Dendritic cell treated with granulocyte-macrophage colony-stimulating factor and Interleukin-4, amounts not matched to agents 40 ng/mL and 50 ng/mL, for 4 days (primary cell): ENCODE data around the gene NDOR1.
"Not testable (repeated sequence)": the region's sequence is repeated elsewhere in the genome, so short reads cannot be mapped to it uniquely, and the experiment has no call there.

Experiments
- H3K27ac Mint-ChIP-seq: one replicate; pipeline ENCODE4 v1.8.0; 2022; ENCODE audit warnings: mild to moderate bottlenecking, mixed read lengths
- H3K27me3 Mint-ChIP-seq: one replicate; pipeline ENCODE4 v1.8.0; 2022; ENCODE audit warnings: mild to moderate bottlenecking, mixed read lengths
- H3K36me3 Mint-ChIP-seq: one replicate; pipeline ENCODE4 v1.8.0; 2022; ENCODE audit warnings: low read depth, mixed read lengths
- H3K4me1 Mint-ChIP-seq: one replicate; pipeline ENCODE4 v1.8.0; 2022; ENCODE audit warnings: low read depth, mixed read lengths
- H3K4me3 Mint-ChIP-seq: one replicate; pipeline ENCODE4 v1.8.0; 2022; ENCODE audit warnings: mild to moderate bottlenecking, moderate library complexity, mixed read lengths
- H3K9me3 Mint-ChIP-seq: one replicate; pipeline ENCODE4 v1.8.0; 2022; ENCODE audit warnings: mixed read lengths
- intact Hi-C: fragments of 100-400 bp; cut with micrococcal nuclease; formaldehyde crosslinking; loops from one replicate; pipeline ENCODE4 v1.15.0; 2022

NDOR1 gene

GRCh38 chr9:137236936-137237421 lies 31.5 kb downstream of the NDOR1 start:
- H3K27me3 Mint-ChIP-seq = peaks cover 28% of the 10 kb centered on the region
- H3K36me3 Mint-ChIP-seq = peaks cover 16% of the 10 kb centered on the region
- no peak overlapping the region for H3K4me3 Mint-ChIP-seq
- H3K4me1 Mint-ChIP-seq = peaks cover 32% of the 10 kb centered on the region
- intact Hi-C loops = no loop called here
- no peak overlapping the region for H3K27ac Mint-ChIP-seq
- H3K9me3 Mint-ChIP-seq = no peaks in the 10 kb centered on the region

- Mint-ChIP-seq H3K27ac (no peak overlapping the region), H3K9me3 (no peaks in the 10 kb centered on the region), H3K36me3 (peaks cover 27% of the 10 kb centered on the region), H3K4me1 (peaks cover 42% of the 10 kb centered on the region), H3K27me3 (peaks cover 20% of the 10 kb centered on the region), H3K4me3 (no peak overlapping the region)
- intact Hi-C loops = no loop called here
Measured at GRCh38 chr9:137237759-137238726, 32.5 kb downstream of the NDOR1 start.

GRCh38 chr9:137239541-137240200 lies 34.2 kb downstream of the NDOR1 start:
- Mint-ChIP-seq H3K4me1 (peaks cover 57% of the 10 kb centered on the region), H3K27me3 (peaks cover 14% of the 10 kb centered on the region), H3K4me3 (peak overlapping the region; percentile 78), H3K36me3 (peaks cover 39% of the 10 kb centered on the region), H3K27ac (peak overlapping the region; percentile 90)
- intact Hi-C loops, H3K9me3 Mint-ChIP-seq: not testable (repeated sequence)

- H3K4me3 Mint-ChIP-seq = peak overlapping the region; percentile 78
- peaks cover 7% of the 10 kb centered on the region for H3K27me3 Mint-ChIP-seq
- H3K36me3 Mint-ChIP-seq = peaks cover 39% of the 10 kb centered on the region
- intact Hi-C loops = no loop called here
- peaks cover 57% of the 10 kb centered on the region for H3K4me1 Mint-ChIP-seq
- H3K9me3 Mint-ChIP-seq = no peaks in the 10 kb centered on the region
- H3K27ac Mint-ChIP-seq = peak overlapping the region; percentile 90
Measured at GRCh38 chr9:137240318-137240840, 34.9 kb downstream of the NDOR1 start.

GRCh38 chr9:137240841-137241489 lies 35.5 kb downstream of the NDOR1 start, which contains the start of gene TUBB4B:
Gene TUBB4B (plus strand): TSS chr9:137241287. CDS start chr9:137241361, 74 bp downstream.
- Mint-ChIP-seq H3K4me3 (peak within 1 kb of the TSS; percentile 86), H3K27ac (peak within 1 kb of the TSS; percentile 90), H3K4me1 (peaks cover 56% of the 10 kb centered on the region), H3K27me3 (peaks cover 3% of the 10 kb centered on the region), H3K9me3 (no peaks in the 10 kb centered on the region), H3K36me3 (peaks cover 39% of the 10 kb centered on the region)
- intact Hi-C loops = loop anchor here (1.0 kb wide), 1 partner anchor 14 kb away; the partner anchor contains the start of gene NELFB

GRCh38 chr9:137241490-137242268 lies 36.2 kb downstream of the NDOR1 start:
- Mint-ChIP-seq H3K4me3 (peak overlapping the region; percentile 86), H3K27me3 (no peaks in the 10 kb centered on the region), H3K27ac (peak overlapping the region; percentile 90), H3K4me1 (peaks cover 50% of the 10 kb centered on the region), H3K36me3 (peaks cover 39% of the 10 kb centered on the region), H3K9me3 (no peaks in the 10 kb centered on the region)
- intact Hi-C loops = loop anchor here (1.0 kb wide), 1 partner anchor 14 kb away; the partner anchor contains the start of gene NELFB

GRCh38 chr9:137242269-137243203 lies 37.0 kb downstream of the NDOR1 start:
- Mint-ChIP-seq H3K4me3 (peak overlapping the region; percentile 78), H3K4me1 (peaks cover 43% of the 10 kb centered on the region), H3K27ac (peak overlapping the region; percentile 90), H3K9me3 (no peaks in the 10 kb centered on the region), H3K27me3 (no peaks in the 10 kb centered on the region), H3K36me3 (peaks cover 39% of the 10 kb centered on the region)
- intact Hi-C loops = no loop called here

- H3K4me1 Mint-ChIP-seq = peaks cover 37% of the 10 kb centered on the region
- intact Hi-C loops = not testable (repeated sequence)
Measured at GRCh38 chr9:137243266-137243625, 37.7 kb downstream of the NDOR1 start.

GRCh38 chr9:137243626-137244485 lies 38.4 kb downstream of the NDOR1 start:
- no peaks in the 10 kb centered on the region for H3K9me3 Mint-ChIP-seq
- H3K27ac Mint-ChIP-seq = peak overlapping the region; percentile 9
- no peaks in the 10 kb centered on the region for H3K27me3 Mint-ChIP-seq
- intact Hi-C loops = no loop called here
- peak overlapping the region; percentile 24 for H3K4me3 Mint-ChIP-seq
- H3K36me3 Mint-ChIP-seq = peaks cover 37% of the 10 kb centered on the region
- peaks cover 31% of the 10 kb centered on the region for H3K4me1 Mint-ChIP-seq

More at GRCh38 chr9:137243266-137243625, 37.7 kb downstream of the NDOR1 start:
- H3K9me3 Mint-ChIP-seq, H3K4me3 Mint-ChIP-seq, H3K27me3 Mint-ChIP-seq, H3K27ac Mint-ChIP-seq: not testable (repeated sequence)
- H3K36me3 Mint-ChIP-seq = peaks cover 39% of the 10 kb centered on the region

GRCh38 chr9:137244486-137245449 lies 39.3 kb downstream of the NDOR1 start:
- H3K4me3 Mint-ChIP-seq = no peak overlapping the region
- H3K27ac Mint-ChIP-seq = peak overlapping the region; percentile 9
- no peaks in the 10 kb centered on the region for H3K27me3 Mint-ChIP-seq
- intact Hi-C loops = no loop called here
- H3K4me1 Mint-ChIP-seq = peaks cover 26% of the 10 kb centered on the region
- no peaks in the 10 kb centered on the region for H3K9me3 Mint-ChIP-seq
- peaks cover 33% of the 10 kb centered on the region for H3K36me3 Mint-ChIP-seq
